HG03039 (cell line): ENCODE results near the gene NEDD9.

Experiments used
- ATAC-seq: cut with Tn5 transposase; IDR thresholded peaks from one replicate; pipeline ENCODE4 v1.9.1; 2021; ENCODE audit warnings: mild to moderate bottlenecking, moderate library complexity; ENCODE audit not compliant: unreplicated experiment

The NEDD9 gene

GRCh38 chr6:11218538-11219399 is 13.7 kb downstream of the NEDD9 start:
- ATAC-seq = no peak

DNA sequence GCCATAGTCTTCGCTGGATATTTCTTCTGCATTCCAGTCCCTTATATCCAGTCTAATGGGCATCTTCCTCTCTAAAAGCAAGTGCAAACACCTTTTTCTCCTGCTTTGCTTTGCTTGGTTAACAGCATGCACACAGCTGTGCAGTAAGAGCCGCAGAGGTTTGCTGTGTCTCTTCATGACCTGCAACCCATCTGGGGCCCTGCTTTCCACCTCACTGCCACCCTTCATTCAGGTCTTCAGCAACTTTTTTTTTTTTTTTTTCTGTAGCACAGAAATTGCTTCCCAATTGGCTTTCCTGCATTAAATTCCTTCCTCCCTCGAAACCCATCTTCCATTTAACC is 14.4 kb downstream of the NEDD9 start:
- no peak for ATAC-seq

- no peak for ATAC-seq
Observed at GRCh38 chr6:11217360-11218101, 14.9 kb downstream of the NEDD9 start.

GRCh38 chr6:11215773-11216172 is 16.7 kb downstream of the NEDD9 start:
- no peak for ATAC-seq

GRCh38 chr6:11214901-11215300 is 17.6 kb downstream of the NEDD9 start:
- no peak for ATAC-seq

DNA sequence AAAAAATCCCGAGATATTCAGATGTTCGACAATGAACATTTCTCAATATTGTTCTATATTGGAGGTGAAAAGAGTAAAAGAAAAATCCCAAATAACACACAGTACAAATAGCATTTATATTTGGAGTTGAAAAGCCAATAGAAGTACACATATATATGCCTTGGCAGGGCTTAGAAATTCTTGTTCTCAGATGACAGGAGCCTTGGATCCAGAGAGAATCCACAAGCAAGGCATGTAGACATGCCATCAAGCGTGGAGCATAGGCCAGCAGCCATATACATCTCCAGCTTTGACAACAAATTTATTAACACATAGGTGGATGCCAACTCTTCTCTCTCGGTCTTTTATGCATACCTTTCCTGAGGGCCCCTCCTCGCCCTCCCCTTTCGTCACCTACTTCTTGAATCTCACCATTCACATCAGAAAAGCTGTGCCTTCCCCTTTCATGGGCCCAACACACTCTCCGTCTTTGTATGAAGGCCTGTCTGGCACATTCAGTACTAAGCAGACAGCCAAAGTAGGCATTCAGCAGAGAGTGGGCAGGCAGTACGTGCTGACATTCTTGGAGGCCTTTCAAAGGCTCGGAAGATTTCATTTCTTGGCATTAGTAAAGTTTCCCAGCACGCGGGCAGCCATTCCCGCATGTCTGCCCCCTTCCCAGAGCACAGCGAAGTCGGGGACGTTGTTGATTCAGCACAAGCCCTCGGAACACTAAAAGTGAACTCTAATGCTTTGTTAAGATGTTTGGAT is 18.2 kb downstream of the NEDD9 start:
- no peak for ATAC-seq

GRCh38 chr6:11213422-11214021 is 18.9 kb downstream of the NEDD9 start:
- no peak for ATAC-seq

GRCh38 chr6:11212664-11213063 is 19.8 kb downstream of the NEDD9 start:
- no peak for ATAC-seq

GRCh38 chr6:11211254-11211653 is 21.2 kb downstream of the NEDD9 start:
- ATAC-seq = no peak

GRCh38 chr6:11210386-11211138 is 21.9 kb downstream of the NEDD9 start:
- no peak for ATAC-seq

GRCh38 chr6:11209906-11210305 is 22.6 kb downstream of the NEDD9 start:
- ATAC-seq = no peak

DNA sequence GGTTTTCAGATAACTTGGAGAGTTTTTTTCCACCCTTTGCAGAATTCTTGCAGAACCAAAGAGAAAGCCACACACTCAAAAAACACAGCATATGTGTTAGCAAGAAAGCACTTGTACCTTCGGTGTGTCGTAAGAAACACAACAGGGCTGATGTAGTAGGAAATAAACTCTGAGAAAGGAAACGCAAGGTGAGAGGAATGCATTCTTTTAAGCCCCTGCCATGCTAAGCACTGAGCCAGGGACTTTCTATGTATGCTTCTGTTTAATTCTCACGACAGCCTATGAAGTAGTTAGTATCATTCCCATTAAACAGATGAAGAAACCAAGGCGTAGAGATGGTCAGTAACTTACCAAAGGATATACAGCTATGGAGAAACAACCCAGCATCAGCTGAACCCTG is 23.1 kb downstream of the NEDD9 start:
- no peak for ATAC-seq

GRCh38 chr6:11208854-11209253 is 23.6 kb downstream of the NEDD9 start:
- no peak for ATAC-seq

GRCh38 chr6:11208267-11208666 is 24.2 kb downstream of the NEDD9 start:
- ATAC-seq = no peak

DNA sequence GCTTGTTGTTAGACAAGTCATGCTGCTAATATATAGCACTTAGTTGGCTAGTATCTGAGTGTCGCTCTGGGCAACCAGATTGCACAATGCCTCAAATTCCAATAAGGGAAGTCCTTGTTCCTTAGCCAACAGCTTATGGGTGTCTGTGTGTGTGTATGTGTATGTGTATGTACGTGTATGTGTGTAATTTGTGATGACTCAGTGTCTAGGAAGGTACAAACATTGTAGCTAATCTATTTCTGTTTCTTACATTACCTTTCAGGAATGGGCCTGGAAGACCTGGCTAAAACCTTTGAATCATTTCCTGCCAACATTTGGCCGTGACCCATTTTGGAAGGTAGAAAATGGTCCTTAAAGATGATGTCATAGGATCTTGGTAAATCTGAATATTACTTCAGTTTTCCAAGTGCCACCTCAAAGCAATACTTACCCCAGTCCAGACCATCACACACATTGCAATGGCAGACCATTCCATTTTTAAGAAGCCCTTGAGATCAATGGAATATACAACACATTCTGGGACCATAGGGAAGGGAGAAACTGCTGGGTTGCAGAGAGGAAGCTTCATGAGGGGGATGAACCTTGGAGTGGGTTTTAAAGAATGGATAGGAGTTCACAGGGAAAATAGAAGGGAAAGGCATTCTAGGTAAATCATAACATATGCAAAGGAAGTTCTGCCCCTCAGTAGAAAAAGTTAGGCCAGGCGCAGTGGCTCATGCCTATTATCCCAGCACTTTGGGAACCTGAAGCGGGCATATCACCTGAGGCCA is 25.1 kb downstream of the NEDD9 start:
- ATAC-seq = no peak

- ATAC-seq = no peak
Observed at GRCh38 chr6:11206576-11206975, 25.9 kb downstream of the NEDD9 start.

GRCh38 chr6:11204794-11205366 is 27.6 kb downstream of the NEDD9 start:
- no peak for ATAC-seq

GRCh38 chr6:11204005-11204399 is 28.5 kb downstream of the NEDD9 start:
- ATAC-seq = no peak

GRCh38 chr6:11203306-11204004 is 29.0 kb downstream of the NEDD9 start:
- ATAC-seq = no peak
